Lower lobe of right lung (tissue), 2 donors: ENCODE results near the gene CTTN. TPM values are rescaled to one million over a fixed set of nuclear protein-coding genes. Genes with fewer than 3 reads are reported as not detected.
A peak's percentile ranks its signal among the peaks of the same experiment; 100 is the strongest.

Experiments
- ATAC-seq, 2 donors: fragments of 200-7000 bp; cut with Tn5 transposase; one replicate each; pipeline ENCODE4 v1.9.1; 2020 to 2022; ENCODE audit warnings: mild to moderate bottlenecking in 2 of 2, moderate library complexity in 2 of 2
- DNase-seq: peaks from one replicate; pipeline ENCODE4 v3.0.0-alpha.2; 2020
- H3K27ac ChIP-seq: fragments of 200-600 bp; one replicate; pipeline ENCODE4 v1.8.0; 2022
- H3K27me3 ChIP-seq: fragments of 200-600 bp; one replicate; pipeline ENCODE4 v1.8.0; 2022; ENCODE audit warnings: low read depth
- H3K36me3 ChIP-seq: fragments of 200-600 bp; one replicate; pipeline ENCODE4 v1.8.0; 2022; ENCODE audit warnings: mild to moderate bottlenecking
- H3K4me1 ChIP-seq: fragments of 200-600 bp; one replicate; pipeline ENCODE4 v1.8.0; 2022
- H3K4me3 ChIP-seq: fragments of 200-600 bp; one replicate; pipeline ENCODE4 v1.8.0; 2022; ENCODE audit warnings: mild to moderate bottlenecking
- H3K9me3 ChIP-seq: fragments of 200-600 bp; one replicate; pipeline ENCODE4 v1.8.0; 2022
- intact Hi-C: fragments of 100-400 bp; cut with DNase I; formaldehyde crosslinking; loops from one replicate; pipeline ENCODE4 v1.11.0; 2022
- total RNA-seq: library from RNA; stranded (reverse); fragmentation: NEBNext Ultra II Directional; extraction: Animal tissue kit (Norgen Biotek cat#: 25700); gene quantifications from one replicate; pipeline ENCODE4 v1.2.1, GENCODE V29; 2021
- TF ChIP-seq, protein P1 (sequence below): fragments of 200-600 bp; IDR thresholded peaks from one replicate; pipeline ENCODE4 v1.8.0; 2022; ENCODE audit warnings: antibody characterized with exemption, mild to moderate bottlenecking
- donor health status: DM: no; HTN: yes; CAD: no; lungs with severe emphysema.

CTTN gene
- total RNA-seq, 1 donor from 2014 or later = 145 TPM

DNA sequence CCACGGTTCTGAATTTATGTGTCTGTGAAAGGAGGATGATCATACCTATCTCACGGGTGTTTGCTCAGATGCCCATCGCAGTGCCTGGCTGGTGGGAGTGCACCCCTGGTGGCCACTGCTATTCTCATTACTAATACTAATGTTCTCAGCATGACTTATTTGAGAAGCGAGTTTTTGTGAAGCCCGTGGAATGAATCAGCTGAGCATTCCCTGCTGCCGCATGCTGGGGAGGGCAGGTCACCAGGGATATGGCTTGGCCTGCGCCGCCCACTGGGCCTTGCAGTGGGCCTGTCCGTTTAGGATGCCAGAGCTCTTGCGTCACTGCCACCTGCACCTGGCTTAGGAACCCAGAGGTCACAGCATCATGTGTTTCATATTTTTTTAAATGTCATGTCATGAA is 16.9 kb downstream of the CTTN start:
- H3K9me3 ChIP-seq = no peaks in the 10 kb centered on the region
- DNase-seq (no peak), ATAC-seq (no peak)
- no peak overlapping the region for H3K27ac ChIP-seq
- no peaks in the 10 kb centered on the region for H3K27me3 ChIP-seq
- intact Hi-C loops = no loop called here
- peaks cover 97% of the 10 kb centered on the region for H3K36me3 ChIP-seq
- no peaks in the 10 kb centered on the region for H3K4me1 ChIP-seq
- TF ChIP-seq, protein P1, sequence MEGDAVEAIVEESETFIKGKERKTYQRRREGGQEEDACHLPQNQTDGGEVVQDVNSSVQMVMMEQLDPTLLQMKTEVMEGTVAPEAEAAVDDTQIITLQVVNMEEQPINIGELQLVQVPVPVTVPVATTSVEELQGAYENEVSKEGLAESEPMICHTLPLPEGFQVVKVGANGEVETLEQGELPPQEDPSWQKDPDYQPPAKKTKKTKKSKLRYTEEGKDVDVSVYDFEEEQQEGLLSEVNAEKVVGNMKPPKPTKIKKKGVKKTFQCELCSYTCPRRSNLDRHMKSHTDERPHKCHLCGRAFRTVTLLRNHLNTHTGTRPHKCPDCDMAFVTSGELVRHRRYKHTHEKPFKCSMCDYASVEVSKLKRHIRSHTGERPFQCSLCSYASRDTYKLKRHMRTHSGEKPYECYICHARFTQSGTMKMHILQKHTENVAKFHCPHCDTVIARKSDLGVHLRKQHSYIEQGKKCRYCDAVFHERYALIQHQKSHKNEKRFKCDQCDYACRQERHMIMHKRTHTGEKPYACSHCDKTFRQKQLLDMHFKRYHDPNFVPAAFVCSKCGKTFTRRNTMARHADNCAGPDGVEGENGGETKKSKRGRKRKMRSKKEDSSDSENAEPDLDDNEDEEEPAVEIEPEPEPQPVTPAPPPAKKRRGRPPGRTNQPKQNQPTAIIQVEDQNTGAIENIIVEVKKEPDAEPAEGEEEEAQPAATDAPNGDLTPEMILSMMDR = no peak
- H3K4me3 ChIP-seq = no peak overlapping the region

DNA sequence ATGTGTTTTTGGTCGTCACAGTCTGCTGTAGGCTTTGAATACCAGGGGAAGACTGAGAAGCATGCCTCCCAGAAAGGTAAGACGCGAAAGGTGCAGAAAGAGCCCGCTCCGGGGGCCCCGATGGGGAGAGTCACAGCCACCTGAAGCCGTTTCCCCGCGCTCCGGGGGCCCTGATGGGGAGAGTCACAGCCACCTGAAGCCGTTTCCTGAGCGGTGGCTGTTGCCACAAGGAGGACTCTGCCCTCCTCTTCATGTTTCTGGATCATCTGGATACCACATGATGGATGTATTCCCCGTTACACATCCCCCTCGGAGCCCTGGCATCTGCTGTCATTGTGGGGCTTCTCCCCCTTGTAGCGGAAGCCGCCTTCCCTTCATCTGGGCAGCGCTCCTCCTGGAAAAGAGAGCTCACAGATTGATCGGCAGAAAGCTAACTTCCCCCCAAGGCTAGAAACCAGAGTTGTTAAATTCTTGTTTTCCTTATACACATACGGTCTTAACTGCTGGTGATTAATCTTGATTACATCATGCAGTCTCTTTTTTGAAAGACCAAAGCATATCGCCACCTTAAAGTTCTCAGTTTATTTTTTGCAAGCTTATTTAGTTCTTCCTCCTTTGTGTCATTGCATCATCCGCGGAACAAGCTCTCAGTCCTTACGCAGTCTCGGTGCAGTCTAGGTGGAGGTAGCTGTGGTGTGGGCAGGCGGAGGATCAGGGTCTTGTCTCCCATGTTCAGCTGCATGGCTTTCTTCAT is 17.5 kb downstream of the CTTN start:
- Histone ChIP-seq H3K9me3 (no peaks in the 10 kb centered on the region), H3K27me3 (no peaks in the 10 kb centered on the region), H3K4me1 (no peaks in the 10 kb centered on the region), H3K36me3 (peaks cover 97% of the 10 kb centered on the region), H3K27ac (no peak overlapping the region), H3K4me3 (no peak overlapping the region)
- ATAC-seq (no peak), DNase-seq (no peak)
- TF ChIP-seq, protein P1 = no peak
- intact Hi-C loops = no loop called here

- Histone ChIP-seq H3K4me1 (no peaks in the 10 kb centered on the region), H3K27me3 (no peaks in the 10 kb centered on the region), H3K36me3 (peaks cover 97% of the 10 kb centered on the region), H3K9me3 (no peaks in the 10 kb centered on the region), H3K27ac (no peak overlapping the region), H3K4me3 (no peak overlapping the region)
- no peak for ATAC-seq
- intact Hi-C loops = no loop called here
- DNase-seq = no peak
- TF ChIP-seq, protein P1 = no peak
Observed at GRCh38 chr11:70416881-70417280, 18.6 kb downstream of the CTTN start.

DNA sequence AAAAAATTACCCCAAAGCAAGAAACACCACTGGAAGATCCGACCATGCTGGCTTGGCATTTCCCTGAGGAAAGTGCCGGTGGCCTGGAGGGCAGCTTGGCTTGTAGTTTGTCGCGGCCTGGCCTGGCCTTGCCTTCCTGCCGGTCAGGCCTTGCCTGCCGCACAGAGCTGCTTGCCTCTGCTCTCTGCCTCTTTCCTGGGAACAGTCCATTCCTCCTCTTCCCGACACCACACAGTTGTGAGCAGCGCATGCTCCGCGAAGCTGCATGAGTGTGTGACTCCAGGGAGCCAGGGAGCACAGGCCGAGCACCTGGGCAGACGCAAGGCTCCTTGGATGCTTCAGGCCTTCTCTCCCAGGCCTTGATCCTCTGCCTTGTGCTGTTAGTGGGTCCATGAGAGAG is 19.8 kb downstream of the CTTN start:
- no peak overlapping the region for H3K4me3 ChIP-seq
- peaks cover 97% of the 10 kb centered on the region for H3K36me3 ChIP-seq
- intact Hi-C loops = no loop called here
- TF ChIP-seq, protein P1 = no peak
- DNase-seq = no peak
- H3K9me3 ChIP-seq = no peaks in the 10 kb centered on the region
- H3K4me1 ChIP-seq = no peaks in the 10 kb centered on the region
- no peaks in the 10 kb centered on the region for H3K27me3 ChIP-seq
- no peak overlapping the region for H3K27ac ChIP-seq
- peak in 1 of 2 donors; percentile 15 for ATAC-seq

- intact Hi-C loops = no loop called here
- ATAC-seq = no peak
- Histone ChIP-seq H3K4me1 (no peaks in the 10 kb centered on the region), H3K4me3 (no peak overlapping the region), H3K27ac (no peak overlapping the region), H3K9me3 (no peaks in the 10 kb centered on the region), H3K36me3 (peaks cover 95% of the 10 kb centered on the region), H3K27me3 (no peaks in the 10 kb centered on the region)
- TF ChIP-seq, protein P1 = no peak
- DNase-seq = no peak
Observed at GRCh38 chr11:70419307-70420007, 21.1 kb downstream of the CTTN start.
